Fibroblast of pulmonary artery (primary cell): ENCODE measurements around the gene DNASE1L2.

Experiments used
- DNase-seq: peaks from one replicate; pipeline ENCODE4 v3.0.0-alpha.2; 2010; ENCODE audit warnings: low read depth
- H3K4me3 ChIP-seq: replicated peaks from 2 replicates; pipeline ENCODE4 v1.5.1; 2011; ENCODE audit warnings: low read depth, mild to moderate bottlenecking, control low read depth, low read length, moderate library complexity
- CTCF ChIP-seq: IDR thresholded peaks from 2 replicates; pipeline ENCODE4 v1.5.1; 2011; ENCODE audit warnings: mild to moderate bottlenecking, control low read depth, low read length, inconsistent platforms; ENCODE audit errors: missing control alignments

DNASE1L2 gene

GRCh38 chr16:2278956-2279800, 42.9 kb downstream of the DNASE1L2 start:
- TF ChIP-seq CTCF, result no peak
- no peak for DNase-seq
- no peak overlapping the region for H3K4me3 ChIP-seq

- TF ChIP-seq CTCF, result no peak
- no peak for DNase-seq
- no peak overlapping the region for H3K4me3 ChIP-seq
These were observed 44.2 kb downstream of the DNASE1L2 start for GRCh38 chr16:2280461-2280860.

DNA sequence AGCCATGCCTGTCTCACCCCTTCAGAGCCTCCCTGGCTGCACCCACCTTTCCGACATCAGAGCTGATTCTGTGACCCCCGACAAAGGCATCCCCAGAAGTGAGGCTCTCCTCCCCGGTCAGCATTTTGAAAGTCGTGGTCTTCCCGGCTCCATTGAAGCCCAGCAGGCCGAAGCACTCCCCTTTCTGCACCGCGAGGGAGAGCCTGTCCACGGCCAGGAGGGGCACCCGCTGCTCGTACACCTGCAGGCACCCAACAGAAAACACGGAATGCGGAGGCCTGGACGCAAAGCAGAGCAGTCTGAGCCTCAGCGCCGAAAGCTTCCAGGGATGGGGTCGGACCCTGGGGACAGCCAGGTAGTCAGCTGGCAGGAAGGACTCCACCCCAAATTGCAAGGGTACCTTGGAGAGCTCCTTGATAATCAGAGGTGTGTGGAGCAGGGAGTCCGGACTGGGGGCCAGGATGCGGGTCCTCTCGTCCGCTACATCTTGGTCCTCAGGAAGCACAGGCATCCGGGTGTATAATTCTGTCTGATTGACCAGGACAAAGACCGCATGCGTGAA, 44.8 kb downstream of the DNASE1L2 start:
- no peak for DNase-seq
- no peak overlapping the region for H3K4me3 ChIP-seq
- no peak for TF ChIP-seq CTCF

DNA sequence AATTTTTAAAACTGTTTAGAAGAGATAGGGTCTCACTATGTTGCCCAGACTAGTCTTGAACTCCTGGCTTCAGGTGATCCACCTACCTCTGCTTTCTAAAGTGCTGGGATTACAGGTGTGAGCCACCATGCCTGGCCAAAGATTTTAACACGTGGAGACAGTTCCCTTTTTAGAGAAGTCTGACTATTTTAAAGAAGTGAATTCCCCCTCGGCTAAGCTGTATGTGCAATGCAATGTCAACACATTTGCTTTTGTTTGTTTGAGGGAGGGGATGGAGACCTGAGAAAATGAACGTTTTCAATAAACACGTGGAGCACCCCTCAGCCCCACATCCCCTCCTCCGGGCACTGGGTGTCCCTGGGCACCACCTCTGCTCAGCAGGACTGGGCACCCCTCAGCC, 46.0 kb downstream of the DNASE1L2 start:
- TF ChIP-seq CTCF, result no peak
- no peak for DNase-seq
- H3K4me3 ChIP-seq, result no peak overlapping the region

DNA sequence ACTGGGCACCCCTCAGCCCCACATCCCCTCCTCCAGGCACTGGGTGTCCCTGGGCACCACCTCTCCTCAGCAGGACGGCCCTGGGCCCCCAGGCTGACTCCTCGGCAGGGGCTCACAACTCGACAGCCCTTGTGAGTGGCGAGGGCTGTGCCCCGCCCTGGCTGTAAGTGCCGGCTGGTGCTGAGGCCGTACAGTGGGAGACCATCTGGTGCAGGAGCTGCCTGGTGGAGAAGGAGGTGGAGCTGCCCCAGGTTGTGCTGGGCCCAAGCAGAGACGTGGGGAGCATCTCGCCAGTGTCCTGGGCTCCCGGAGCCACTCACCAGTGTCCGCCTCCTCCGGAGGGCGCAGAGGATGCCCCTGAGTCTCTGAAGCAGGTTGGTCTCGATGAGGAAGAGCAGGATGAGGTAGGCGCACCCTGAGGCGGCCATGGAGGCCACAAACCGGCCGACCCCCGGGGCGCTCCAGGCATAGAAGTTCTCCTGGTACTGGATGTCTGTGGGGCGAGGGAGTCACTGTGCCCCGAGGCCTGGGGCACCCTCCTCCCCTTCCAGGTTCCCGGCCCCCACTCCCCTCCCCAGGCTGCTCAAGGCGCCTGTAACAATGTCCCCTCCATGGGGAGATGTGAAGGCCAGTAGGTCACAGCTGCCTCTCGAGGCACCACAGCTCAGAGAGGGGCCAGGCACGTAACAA, 46.8 kb downstream of the DNASE1L2 start:
- no peak for TF ChIP-seq CTCF
- no peak overlapping the region for H3K4me3 ChIP-seq
- DNase-seq, result no peak

- H3K4me3 ChIP-seq, result no peak overlapping the region
- DNase-seq, result no peak
- TF ChIP-seq CTCF, result no peak
These were observed 47.9 kb downstream of the DNASE1L2 start for GRCh38 chr16:2284001-2284770.
